K562 (cell line): ENCODE results near the gene POLN. TPM values are rescaled to one million over a fixed set of nuclear protein-coding genes. Genes with fewer than 3 reads are reported as not detected.

Experiments used
- ASH1L ChIP-seq: fragments of 450-650 bp; IDR thresholded peaks from 2 replicates; pipeline ENCODE4 v1.6.1; 2018; ENCODE audit warnings: borderline replicate concordance, mild to moderate bottlenecking, low read depth; ENCODE audit not compliant: partially characterized antibody
- CHD2 ChIP-seq: IDR thresholded peaks from 2 replicates; pipeline ENCODE4 v1.6.1; 2011; ENCODE audit warnings: low read depth, low read length
- KDM5B ChIP-seq: fragments of 200-600 bp; sonication (generic); IDR thresholded peaks from 2 replicates; pipeline ENCODE4 v1.6.1; 2012; ENCODE audit warnings: low read depth, mild to moderate bottlenecking, moderate library complexity, low read length, control low read depth, inconsistent platforms; ENCODE audit not compliant: insufficient replicate concordance
- RAD51 ChIP-seq: fragments of 450-650 bp; IDR thresholded peaks from 2 replicates; pipeline ENCODE4 v1.7.1; 2016; ENCODE audit warnings: low read depth, mild to moderate bottlenecking, borderline replicate concordance
- RNF2 ChIP-seq: sonication (generic); IDR thresholded peaks from 2 replicates; pipeline ENCODE4 v1.6.1; 2016
- TSC22D4 ChIP-seq: fragments of 450-650 bp; IDR thresholded peaks from 2 replicates; pipeline ENCODE4 v1.6.1; 2016; ENCODE audit warnings: missing genetic modification characterization, missing biosample characterization, control low read depth
- YY1 ChIP-seq, 3 experiments: IDR thresholded peaks; 2 replicates each; pipeline ENCODE4 v1.6.1; 2011; ENCODE audit warnings: low read length in 2 of 3, mild to moderate bottlenecking in 2 of 3, moderate library complexity in 2 of 3, borderline replicate concordance in 1 of 3, control low read depth in 1 of 3, low read depth in 1 of 3; ENCODE audit not compliant: insufficient read depth in 3 of 3, insufficient replicate concordance in 2 of 3, control insufficient read depth in 1 of 3, insufficient read length in 1 of 3; ENCODE audit errors: extremely low read depth in 1 of 3
- ZNF263 ChIP-seq: sonication (generic); formaldehyde crosslinking; IDR thresholded peaks from 2 replicates; pipeline ENCODE4 v1.8.0; 2022; ENCODE audit warnings: mild to moderate bottlenecking, missing genetic modification reagents, borderline replicate concordance
- polyA plus RNA-seq, 8 experiments: library from polyadenylated mRNA; depleted of rRNA in 4 of 8; stranded (reverse) in 5 of 8; unstranded in 3 of 8; fragments of >200 nt; fragmentation: Nextera tagmentation in 2 of 8; fragmentation: Illumina TruSeq in 1 of 8; extraction: Ambion mirVana in 2 of 8; extraction: Trizol in 1 of 8; gene quantifications; 2 replicates each; pipeline versions ENCODE4 v1.2.1 to v1.2.3, GENCODE V29; 2011 to 2014; ENCODE audit warnings: inconsistent platforms in 1 of 8, missing spikeins in 1 of 8
- total RNA-seq, 7 experiments: library from RNA; depleted of rRNA in 6 of 7; stranded (reverse); fragments of >200 nt in 6 of 7; fragmentation: Illumina TruSeq in 2 of 7; extraction: Trizol in 2 of 7; gene quantifications; 2 replicates each; pipeline versions ENCODE4 v1.2.1 to v1.2.3, GENCODE V29; 2011 to 2021; ENCODE audit warnings: low replicate concordance in 1 of 7
- TF ChIP-seq, protein P1 (sequence below), 2 experiments: fragments of 450-650 bp; conservative IDR thresholded peaks; 2 replicates each; pipeline ENCODE4 v1.6.1; 2017; ENCODE audit warnings: mild to moderate bottlenecking in 2 of 2, moderate library complexity in 2 of 2
- TF ChIP-seq, protein P2 (sequence below), 3 experiments: fragments of 200-800 bp in 1 of 3; fragments of 250-450 bp in 1 of 3; fragments of 450-650 bp in 1 of 3; sonication (Bioruptor Pico) in 1 of 3; sonication (Bioruptor generic) in 1 of 3; formaldehyde crosslinking in 1 of 3; IDR thresholded peaks; 2 replicates each; pipeline versions ENCODE4 v1.6.1 to v1.8.0; 2016 to 2022; ENCODE audit warnings: mild to moderate bottlenecking in 2 of 3, missing genetic modification characterization in 2 of 3, missing compliant biosample characterization in 1 of 3, moderate library complexity in 1 of 3
- TF ChIP-seq, protein P3 (sequence below): fragments of 250-450 bp; sonication (Bioruptor Pico); IDR thresholded peaks from 2 replicates; pipeline ENCODE4 v1.5.0; 2021; ENCODE audit warnings: mild to moderate bottlenecking, moderate library complexity

The POLN gene
- total and polyA plus RNA-seq, 9 of the 15 experiments (the other 6 are each of a cell fraction or from before 2014, with no cell fraction given) = 0.08 to 0.91 (median 0.32) TPM

DNA sequence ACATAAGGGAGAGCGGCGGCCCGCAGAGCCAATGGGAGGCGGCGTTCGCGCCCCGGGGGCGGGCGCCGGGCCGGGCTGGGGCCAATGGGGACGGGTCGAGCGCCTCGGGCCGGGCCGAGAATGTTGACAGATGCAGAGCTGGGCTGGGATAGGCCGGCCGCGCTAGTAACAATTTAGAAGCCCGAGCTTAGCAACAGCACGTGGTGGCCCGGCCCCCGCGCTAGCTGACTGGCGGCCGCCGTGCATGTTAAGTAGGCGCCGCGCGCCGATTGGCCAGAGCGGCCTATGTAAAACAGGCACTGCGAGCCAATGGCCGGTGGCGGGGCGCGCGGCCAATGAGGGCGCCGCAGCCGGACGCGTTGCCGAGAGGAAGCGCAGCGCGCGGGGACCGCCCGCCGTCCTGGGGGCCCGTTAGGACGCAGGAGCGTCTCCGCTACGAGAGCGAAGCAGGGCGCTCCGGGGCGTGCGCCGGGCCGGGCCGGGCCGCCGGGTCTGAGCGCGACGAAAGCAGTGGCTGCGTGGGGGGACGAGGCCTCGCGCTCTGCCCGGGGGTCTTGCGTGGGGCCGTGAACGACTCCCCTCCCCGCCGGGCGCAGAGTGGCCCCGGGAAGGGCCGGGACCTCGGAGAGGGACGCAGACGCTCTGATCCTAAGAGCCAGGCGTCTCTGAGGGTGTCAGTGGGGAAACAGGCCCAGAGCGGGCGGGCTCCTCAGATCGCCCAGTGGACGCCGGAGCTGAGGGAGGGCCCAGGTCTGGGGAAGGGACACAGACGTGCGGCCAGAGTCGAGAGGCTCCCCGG, 20.4 kb upstream of the POLN start (continued):
- TF ChIP-seq YY1 (IDR thresholded peaks at IDR 0.05; ENCODE audit: borderline replicate concordance in 1 of 3, control insufficient read depth in 1 of 3, extremely low read depth in 1 of 3, insufficient read depth in 3 of 3, insufficient read length in 1 of 3, insufficient replicate concordance in 2 of 3, low read depth in 1 of 3, low read length in 2 of 3) (peak in 1 of 3 experiments; percentile 64), TSC22D4 (tag) (no peak), CHD2 (peak; percentile 82), KDM5B (peak; percentile 88), ZNF263 (CRISPR knock-in tag) (peak; percentile 65; the same call in 1 of the 2 replicates), RNF2 (peak; percentile 37; the same call in 1 of the 2 replicates), ASH1L (peak; percentile 83), RAD51 (peak; percentile 69; the same call in 1 of the 2 replicates)
- TF ChIP-seq, protein P1, sequence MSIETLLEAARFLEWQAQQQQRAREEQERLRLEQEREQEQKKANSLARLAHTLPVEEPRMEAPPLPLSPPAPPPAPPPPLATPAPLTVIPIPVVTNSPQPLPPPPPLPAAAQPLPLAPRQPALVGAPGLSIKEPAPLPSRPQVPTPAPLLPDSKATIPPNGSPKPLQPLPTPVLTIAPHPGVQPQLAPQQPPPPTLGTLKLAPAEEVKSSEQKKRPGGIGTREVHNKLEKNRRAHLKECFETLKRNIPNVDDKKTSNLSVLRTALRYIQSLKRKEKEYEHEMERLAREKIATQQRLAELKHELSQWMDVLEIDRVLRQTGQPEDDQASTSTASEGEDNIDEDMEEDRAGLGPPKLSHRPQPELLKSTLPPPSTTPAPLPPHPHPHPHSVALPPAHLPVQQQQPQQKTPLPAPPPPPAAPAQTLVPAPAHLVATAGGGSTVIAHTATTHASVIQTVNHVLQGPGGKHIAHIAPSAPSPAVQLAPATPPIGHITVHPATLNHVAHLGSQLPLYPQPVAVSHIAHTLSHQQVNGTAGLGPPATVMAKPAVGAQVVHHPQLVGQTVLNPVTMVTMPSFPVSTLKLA (conservative IDR thresholded peaks at IDR 0.05) = peak; percentile 99
- TF ChIP-seq, protein P2, sequence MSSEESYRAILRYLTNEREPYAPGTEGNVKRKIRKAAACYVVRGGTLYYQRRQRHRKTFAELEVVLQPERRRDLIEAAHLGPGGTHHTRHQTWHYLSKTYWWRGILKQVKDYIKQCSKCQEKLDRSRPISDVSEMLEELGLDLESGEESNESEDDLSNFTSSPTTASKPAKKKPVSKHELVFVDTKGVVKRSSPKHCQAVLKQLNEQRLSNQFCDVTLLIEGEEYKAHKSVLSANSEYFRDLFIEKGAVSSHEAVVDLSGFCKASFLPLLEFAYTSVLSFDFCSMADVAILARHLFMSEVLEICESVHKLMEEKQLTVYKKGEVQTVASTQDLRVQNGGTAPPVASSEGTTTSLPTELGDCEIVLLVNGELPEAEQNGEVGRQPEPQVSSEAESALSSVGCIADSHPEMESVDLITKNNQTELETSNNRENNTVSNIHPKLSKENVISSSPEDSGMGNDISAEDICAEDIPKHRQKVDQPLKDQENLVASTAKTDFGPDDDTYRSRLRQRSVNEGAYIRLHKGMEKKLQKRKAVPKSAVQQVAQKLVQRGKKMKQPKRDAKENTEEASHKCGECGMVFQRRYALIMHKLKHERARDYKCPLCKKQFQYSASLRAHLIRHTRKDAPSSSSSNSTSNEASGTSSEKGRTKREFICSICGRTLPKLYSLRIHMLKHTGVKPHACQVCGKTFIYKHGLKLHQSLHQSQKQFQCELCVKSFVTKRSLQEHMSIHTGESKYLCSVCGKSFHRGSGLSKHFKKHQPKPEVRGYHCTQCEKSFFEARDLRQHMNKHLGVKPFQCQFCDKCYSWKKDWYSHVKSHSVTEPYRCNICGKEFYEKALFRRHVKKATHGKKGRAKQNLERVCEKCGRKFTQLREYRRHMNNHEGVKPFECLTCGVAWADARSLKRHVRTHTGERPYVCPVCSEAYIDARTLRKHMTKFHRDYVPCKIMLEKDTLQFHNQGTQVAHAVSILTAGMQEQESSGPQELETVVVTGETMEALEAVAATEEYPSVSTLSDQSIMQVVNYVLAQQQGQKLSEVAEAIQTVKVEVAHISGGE (CRISPR knock-in tag; IDR thresholded peaks at IDR 0.05) = peak in 1 of 3 experiments; percentile 52; a peak in 2 of 6 replicates
- TF ChIP-seq, protein P3, sequence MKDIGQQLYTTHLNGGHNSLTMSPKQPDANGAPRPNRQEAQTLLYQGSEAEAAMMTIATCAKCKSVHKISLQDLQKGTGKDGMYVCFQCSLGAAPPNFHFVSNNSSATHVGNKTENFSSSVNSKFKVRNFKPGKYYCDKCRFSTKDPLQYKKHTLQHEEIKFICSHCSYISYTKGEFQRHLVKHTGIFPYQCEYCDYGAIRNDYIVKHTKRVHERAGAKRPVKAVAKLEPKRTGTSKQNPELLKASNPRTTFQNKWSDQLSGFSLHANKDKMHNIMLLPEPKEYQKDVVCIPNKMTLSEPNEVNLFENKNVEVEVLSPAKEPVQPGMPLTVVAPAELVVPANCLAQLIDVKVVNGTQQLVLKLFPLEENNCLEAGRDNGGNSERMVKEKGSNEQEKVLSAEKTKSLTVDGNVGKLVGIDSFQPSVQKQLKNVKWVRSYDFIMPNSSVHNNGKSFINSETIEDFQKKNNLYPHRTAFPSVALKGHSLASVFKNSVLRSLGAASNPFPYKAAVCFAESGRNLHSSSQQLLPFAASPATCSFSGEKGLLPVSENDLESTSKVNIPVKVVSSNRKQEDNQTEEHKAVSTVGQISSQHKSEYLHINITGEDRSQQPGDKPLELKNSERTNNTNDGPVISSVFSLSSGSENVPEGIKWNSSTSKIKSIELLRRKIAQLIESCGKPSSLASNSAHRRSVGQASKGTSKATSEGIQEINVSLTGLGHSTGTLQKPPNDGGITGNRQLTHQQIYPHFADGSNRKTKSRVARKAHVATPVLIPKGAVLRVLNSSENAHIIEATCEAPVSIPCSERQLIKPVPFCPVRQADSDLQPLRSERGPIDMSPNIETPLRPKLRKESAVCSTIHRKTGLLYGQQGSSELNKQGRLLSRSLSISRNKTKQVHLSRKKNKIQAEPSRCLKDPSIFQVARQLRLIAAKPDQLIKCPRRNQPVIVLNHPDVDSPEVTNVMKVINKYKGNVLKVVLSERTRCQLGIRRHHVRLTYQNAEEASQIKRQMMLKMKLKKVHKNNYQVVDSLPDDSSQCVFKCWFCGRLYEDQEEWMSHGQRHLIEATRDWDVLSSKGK (CRISPR knock-in tag) = no peak
